Measurements from ENCODE around the gene PRMT7. TPM values are rescaled to one million over a fixed set of nuclear protein-coding genes. Genes with fewer than 3 reads are reported as not detected.

PRMT7 gene
- polyA plus RNA-seq, 3 donors = 15.0 to 41.1 (median 15.2) TPM

- Mint-ChIP-seq H3K9me3 (no peaks in the 10 kb centered on the region), H3K4me1 (no peaks in the 10 kb centered on the region), H3K4me3 (no peak overlapping the region), H3K36me3 (peaks cover 84 to 94% of the 10 kb centered on the region in 2 donors), H3K27me3 (ENCODE audit: low read depth in 3 of 3) (peaks cover 0 to 3% (median 1%) of the 10 kb centered on the region in 3 donors), H3K27ac (no peak overlapping the region)
- Histone ChIP-seq H3K4me3 (replicated peaks in 1 of 3; ENCODE audit: low read depth in 2 of 3, low read length in 3 of 3) (no peak overlapping the region), H3K4me1 (ENCODE audit: control insufficient read depth in 1 of 2, insufficient read depth in 2 of 2, low read length in 2 of 2) (no peaks in the 10 kb centered on the region), H3K79me2 (ENCODE audit: insufficient read depth, low read length) (no peaks in the 10 kb centered on the region), H3K27ac (ENCODE audit: low read depth in 1 of 2, low read length in 2 of 2) (no peak overlapping the region), H3K4me2 (replicated peaks; ENCODE audit: extremely low read depth, low read length, poor library complexity, severe bottlenecking) (no peak overlapping the region), H3K36me3 (replicated peaks in 1 of 2; ENCODE audit: control insufficient read depth in 1 of 2, insufficient read depth in 2 of 2, low read length in 2 of 2) (peaks cover 69 to 95% of the 10 kb centered on the region in 2 donors), H3K9me3 (replicated peaks in 1 of 2; ENCODE audit: control insufficient read depth in 1 of 2, insufficient read depth in 1 of 2, low read length in 2 of 2) (no peaks in the 10 kb centered on the region), H3K9ac (ENCODE audit: insufficient read depth, low read length, poor library complexity, severe bottlenecking) (no peak overlapping the region), H2AFZ (ENCODE audit: insufficient read depth, low read depth, low read length, poor library complexity, severe bottlenecking) (no peak overlapping the region), H3K27me3 (ENCODE audit: control insufficient read depth in 2 of 2, insufficient read depth in 2 of 2, low read length in 2 of 2) (no peaks in the 10 kb centered on the region), H4K20me1 (ENCODE audit: insufficient read depth, low read length) (no peaks in the 10 kb centered on the region)
- DNase-seq = no peak
- WGBS (ENCODE audit: insufficient coverage) = 88% methylated on average over 1 of the region's 4 CpGs
- intact Hi-C loops (cut with micrococcal nuclease) = no loop called here
- TF ChIP-seq CTCF (IDR thresholded peaks at IDR 0.05) = no peak
These were observed 36.8 kb downstream of the PRMT7 start for GRCh38 chr16:68347605-68348004.

GRCh38 chr16:68348639-68349445, 38.0 kb downstream of the PRMT7 start:
- no peaks in the 10 kb centered on the region for H3K4me1 ChIP-seq (ENCODE audit: control insufficient read depth in 1 of 2, insufficient read depth in 2 of 2, low read length in 2 of 2)
- no peak for TF ChIP-seq CTCF (IDR thresholded peaks at IDR 0.05)
- Mint-ChIP-seq H3K36me3 (peaks cover 87 to 98% of the 10 kb centered on the region in 2 donors), H3K27ac (peak overlapping the region in 1 of 7 donors; percentile 47), H3K27me3 (ENCODE audit: low read depth in 3 of 3) (peaks cover under 1 to 4% (median 3%) of the 10 kb centered on the region in 3 donors), H3K9me3 (no peaks in the 10 kb centered on the region), H3K4me1 (no peaks in the 10 kb centered on the region), H3K4me3 (no peak overlapping the region)
- no peak overlapping the region for H3K27ac ChIP-seq (ENCODE audit: low read depth in 1 of 2, low read length in 2 of 2)
- H3K79me2 ChIP-seq (ENCODE audit: insufficient read depth, low read length) = no peaks in the 10 kb centered on the region
- no peaks in the 10 kb centered on the region for H3K27me3 ChIP-seq (ENCODE audit: control insufficient read depth in 2 of 2, insufficient read depth in 2 of 2, low read length in 2 of 2)
- H2AFZ ChIP-seq (ENCODE audit: insufficient read depth, low read depth, low read length, poor library complexity, severe bottlenecking) = no peak overlapping the region
- no peak overlapping the region for H3K4me2 ChIP-seq (replicated peaks; ENCODE audit: extremely low read depth, low read length, poor library complexity, severe bottlenecking)
- peaks cover 79 to 95% of the 10 kb centered on the region in 2 donors for H3K36me3 ChIP-seq (replicated peaks in 1 of 2; ENCODE audit: control insufficient read depth in 1 of 2, insufficient read depth in 2 of 2, low read length in 2 of 2)
- H3K4me3 ChIP-seq (replicated peaks in 1 of 3; ENCODE audit: low read depth in 2 of 3, low read length in 3 of 3) = no peak overlapping the region
- WGBS (ENCODE audit: insufficient coverage) = 97% methylated on average over 20 of the region's 27 CpGs
- DNase-seq = no peak
- intact Hi-C loops (cut with micrococcal nuclease) = no loop called here
- H4K20me1 ChIP-seq (ENCODE audit: insufficient read depth, low read length) = no peaks in the 10 kb centered on the region
- no peaks in the 10 kb centered on the region for H3K9me3 ChIP-seq (replicated peaks in 1 of 2; ENCODE audit: control insufficient read depth in 1 of 2, insufficient read depth in 1 of 2, low read length in 2 of 2)
- no peak overlapping the region for H3K9ac ChIP-seq (ENCODE audit: insufficient read depth, low read length, poor library complexity, severe bottlenecking)

All from CD14-positive monocyte (primary cell).